Measurements from ENCODE around the gene PTGFRN.
A peak's percentile ranks its signal among the peaks of the same experiment; 100 is the strongest.

PTGFRN gene

DNA sequence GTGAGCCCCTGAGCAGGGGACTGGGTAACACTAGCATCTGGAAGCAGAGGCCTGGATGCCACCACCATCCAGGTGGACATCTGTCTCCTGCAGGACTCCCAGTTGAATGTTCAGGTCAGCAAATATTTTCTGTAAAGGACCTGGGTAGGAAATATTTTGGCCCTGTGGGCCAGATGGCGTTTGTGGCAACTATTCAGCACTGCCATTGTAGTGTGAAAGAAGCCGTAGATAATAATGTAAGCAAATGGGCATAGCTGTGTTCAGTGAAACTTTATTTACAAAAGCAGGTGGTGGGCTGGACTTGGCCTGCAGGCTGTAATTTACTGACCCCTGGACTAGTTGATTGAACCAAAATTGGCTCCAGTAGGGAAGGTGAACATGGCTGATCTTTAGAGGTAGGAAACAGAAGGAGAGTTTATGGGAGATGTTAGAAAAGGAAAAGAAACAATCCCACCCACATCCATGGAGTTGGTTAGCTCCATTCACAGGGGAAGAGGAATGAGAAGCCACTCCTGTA is 71.9 kb downstream of the PTGFRN start:
- DNase-seq, result no peak

DNA sequence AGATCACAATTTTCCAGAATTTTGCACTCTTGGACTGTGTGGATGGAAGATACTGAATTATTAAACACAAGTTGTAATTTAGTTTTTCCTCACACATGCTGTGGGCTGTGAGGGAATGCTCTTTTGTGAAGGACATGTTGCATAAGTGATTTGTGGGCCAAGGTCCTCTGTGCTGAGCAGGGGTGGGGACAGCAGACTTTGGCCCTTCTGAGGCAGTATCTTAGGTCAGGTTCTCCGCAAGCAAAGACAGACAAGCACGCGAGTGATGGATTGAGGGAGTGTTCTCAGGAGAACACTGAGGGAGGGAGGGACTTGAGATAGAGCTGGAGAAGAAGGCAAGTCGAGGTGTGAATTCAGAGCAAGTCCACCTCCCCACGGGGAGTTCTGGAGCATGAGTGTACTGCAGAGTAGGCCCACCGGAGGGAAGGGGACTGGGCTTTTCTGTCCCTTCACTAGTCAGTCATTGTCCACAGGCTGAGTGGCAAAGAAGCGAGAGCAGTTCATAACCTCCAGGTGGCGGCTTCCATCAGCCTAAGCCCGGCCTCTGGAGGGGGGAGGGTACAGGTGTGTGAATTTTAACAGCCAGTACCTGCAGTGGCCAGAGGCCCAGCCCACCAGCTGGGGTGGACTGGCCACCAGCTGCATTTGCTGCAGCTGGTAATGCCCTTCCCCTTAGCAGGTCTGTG is 72.7 kb downstream of the PTGFRN start:
- no peak for DNase-seq

DNA sequence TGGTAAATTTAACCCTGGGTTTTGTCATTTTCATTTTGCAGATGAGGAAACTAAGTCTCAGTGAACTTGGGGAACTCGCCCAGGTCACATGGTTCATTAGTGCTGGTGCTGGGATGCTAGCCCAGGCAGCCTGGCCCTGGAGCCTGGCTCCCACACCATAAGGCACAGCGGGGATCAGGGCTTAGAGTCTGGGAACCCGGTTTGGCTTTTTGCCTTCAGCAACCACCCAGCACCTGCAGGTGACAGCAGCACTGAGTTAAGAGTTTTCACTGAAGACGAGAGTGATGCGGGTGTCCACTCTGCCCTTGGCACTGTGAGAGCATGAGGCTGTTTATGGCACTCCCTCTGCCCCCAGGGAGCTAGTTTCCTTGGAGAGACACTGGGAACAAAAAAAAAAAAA is 73.4 kb downstream of the PTGFRN start:
- no peak for DNase-seq

DNA sequence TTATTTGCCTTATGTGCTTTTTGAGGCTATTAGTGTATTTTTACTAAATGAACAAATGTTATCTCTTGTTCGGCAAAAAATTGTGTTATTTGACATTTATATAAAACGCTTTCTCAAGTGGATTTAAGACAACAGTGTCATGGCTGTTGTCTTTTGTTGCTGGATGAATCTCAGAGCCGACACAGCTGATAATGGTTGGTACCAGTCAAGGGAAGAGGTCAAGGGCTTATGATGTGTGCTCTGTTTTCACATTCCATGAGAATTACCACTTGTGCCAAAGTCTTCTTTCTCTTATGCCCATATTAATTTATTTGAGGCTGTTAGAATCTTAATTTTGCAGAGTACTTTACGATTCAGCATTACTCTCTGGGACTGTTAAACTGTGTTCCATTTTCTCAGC is 74.0 kb downstream of the PTGFRN start:
- DNase-seq, result no peak

DNA sequence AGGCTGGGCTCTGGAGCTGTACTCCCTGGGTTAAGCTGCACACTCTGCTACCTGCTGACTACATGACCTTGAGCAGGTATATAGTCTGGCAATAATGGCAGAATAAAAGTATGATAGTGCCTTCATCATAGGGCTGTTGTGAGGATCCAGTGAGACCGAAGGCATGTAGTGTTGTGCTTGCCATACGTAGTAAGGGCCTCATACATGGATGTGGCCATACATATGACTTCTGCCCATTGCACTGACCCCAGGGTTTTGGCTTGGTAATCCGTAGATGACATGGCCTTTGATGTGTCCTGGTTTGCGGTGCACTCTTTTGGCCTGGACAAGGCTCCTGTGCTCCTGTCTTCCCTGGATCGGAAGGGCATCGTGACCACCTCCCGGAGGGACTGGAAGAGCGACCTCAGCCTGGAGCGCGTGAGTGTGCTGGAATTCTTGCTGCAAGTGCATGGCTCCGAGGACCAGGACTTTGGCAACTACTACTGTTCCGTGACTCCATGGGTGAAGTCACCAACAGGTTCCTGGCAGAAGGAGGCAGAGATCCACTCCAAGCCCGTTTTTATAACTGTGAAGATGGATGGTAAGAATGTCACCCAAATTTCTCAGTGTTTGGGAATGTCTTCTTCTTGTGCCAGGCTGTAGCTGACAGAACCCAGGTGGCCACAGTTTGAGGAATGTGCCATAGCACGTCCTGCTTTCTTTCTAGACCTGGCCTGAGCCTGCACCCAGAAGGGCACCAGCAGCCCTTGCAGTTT is 74.9 kb downstream of the PTGFRN start:
- no peak for DNase-seq

- DNase-seq, result no peak
These were observed 76.9 kb downstream of the PTGFRN start for GRCh38 chr1:116986421-116987255.

- no peak for DNase-seq
These were observed 77.5 kb downstream of the PTGFRN start for GRCh38 chr1:116987256-116987555.

DNA sequence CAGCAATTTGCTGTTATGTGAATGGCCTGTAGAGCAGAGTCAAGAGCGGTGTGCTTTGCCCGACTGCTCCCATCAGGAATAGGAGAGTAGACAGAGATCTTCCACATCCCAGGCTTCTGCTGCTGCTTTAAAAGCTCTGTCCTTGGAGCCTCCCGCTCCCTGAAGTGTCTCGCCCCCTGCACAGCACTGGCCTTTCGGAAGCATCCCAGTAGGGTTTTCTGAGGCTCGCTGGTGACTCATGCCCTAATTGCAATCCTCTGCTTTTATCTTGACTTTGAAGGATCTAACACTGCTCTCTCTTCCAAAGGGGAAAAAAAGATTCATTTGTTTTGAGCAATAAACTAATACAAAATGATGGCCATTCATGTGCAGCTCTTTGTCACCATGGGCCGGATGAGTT is 78.5 kb downstream of the PTGFRN start:
- DNase-seq, result no peak

GRCh38 chr1:116988908-116989307 is 79.2 kb downstream of the PTGFRN start:
- DNase-seq, result no peak

DNA sequence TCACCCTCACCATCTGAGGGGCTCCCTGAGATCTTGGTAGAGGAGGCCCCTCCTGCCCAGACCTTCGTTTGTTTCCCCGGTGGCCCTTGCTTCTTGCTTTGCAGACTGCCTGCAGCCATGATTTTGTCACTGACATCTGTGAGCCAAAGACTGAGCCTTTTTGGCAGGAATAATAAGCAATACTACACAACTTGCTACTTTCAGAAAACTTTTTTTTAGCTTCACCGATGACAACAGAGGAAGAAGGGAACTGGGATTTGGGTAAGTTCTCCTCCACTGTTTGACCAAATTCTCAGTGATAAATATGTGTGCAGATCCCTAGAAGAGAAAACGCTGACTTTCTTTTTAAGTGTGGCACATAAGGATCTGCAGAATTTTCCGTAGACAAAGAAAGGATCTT is 80.1 kb downstream of the PTGFRN start:
- DNase-seq, result no peak

DNA sequence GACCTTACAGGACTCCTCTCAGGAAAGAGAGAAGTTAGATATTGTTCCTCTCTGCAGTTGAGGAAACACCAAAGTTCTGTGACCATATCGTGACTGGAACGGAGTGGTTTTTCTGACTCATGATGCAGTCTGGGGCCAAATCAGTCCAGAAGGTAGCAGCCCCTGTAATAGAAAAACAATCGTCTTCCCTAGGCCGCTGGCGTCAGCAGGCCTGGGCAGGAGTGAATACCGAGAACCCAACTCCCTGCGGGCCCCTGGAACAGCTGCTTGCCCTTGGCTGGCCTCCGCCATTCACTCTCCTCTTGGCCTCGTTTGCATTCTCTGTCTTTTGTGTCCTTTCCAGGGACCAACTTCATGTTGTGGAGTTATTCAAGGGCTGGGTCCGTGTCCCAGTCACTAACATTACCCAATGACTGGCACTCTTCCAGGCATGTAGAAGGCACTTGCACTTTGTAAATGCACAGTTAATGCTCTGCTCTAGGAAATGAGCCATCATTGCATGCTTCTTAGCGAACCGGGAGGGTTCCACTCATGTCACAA is 81.0 kb downstream of the PTGFRN start:
- DNase-seq, result peak; percentile 83 to 92

- DNase-seq, result peak in 1 of 2 donors; percentile 46
These were observed 81.6 kb downstream of the PTGFRN start for GRCh38 chr1:116991171-116991845.

- DNase-seq, result no peak
These were observed 82.2 kb downstream of the PTGFRN start for GRCh38 chr1:116991918-116992317.

DNA sequence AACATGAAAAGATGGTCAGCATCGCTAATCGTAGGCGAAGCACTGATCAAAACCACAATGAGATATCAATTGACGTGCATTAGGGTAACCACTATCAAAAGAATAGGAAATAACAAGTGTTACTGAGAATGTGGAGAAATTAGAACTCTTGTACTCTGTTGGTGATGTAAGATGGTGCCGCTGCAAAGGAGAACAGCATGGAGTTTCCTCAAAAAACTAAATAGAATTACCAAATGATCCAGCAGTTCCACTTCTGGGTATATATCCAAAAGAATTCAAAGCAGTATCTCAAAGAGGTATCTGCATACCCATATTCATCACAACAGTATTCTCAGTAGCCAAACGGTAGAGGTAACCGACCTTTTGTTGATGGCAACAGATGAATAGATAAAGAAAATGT is 83.6 kb downstream of the PTGFRN start:
- peak; percentile 59 to 66 for DNase-seq

DNA sequence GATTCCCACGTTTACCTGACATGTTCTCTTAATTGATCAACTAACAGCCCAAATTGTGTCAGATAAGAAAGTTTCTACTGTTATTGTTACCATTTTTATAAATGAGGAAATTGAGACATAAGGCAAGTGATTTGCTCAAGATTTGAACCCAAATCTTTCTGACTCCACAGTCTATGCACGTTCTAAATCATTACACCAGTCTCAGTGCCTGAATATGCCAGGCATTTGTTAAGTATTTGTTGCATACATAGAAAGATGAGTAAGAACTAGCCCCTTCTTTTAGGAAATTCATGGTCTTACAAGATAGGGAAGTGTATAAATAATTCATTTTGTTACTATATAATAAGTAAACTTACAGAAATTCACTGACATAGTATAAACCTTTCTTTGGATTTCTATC is 84.7 kb downstream of the PTGFRN start:
- DNase-seq, result peak; percentile 47 to 52

- no peak for DNase-seq
These were observed 87.3 kb downstream of the PTGFRN start for GRCh38 chr1:116997066-116997465.

DNA sequence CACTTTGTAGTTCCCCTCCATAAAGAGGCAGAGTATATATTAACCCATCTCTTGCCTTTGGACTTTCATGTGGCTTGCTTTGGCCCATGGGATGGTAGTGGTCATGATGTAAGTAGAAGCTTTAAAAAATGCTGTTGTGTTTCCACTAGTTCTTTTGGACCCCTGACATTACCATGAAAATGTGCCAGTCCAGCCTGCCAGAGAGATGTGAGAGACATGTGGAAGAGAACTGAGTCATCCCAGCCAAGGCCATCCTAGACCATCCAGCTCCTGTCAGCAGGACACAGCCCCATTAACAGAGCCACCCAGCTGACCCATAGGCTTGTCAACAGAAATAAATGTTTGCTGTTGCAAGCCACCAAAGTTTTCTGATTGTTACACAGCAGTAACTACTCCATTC is 87.9 kb downstream of the PTGFRN start:
- DNase-seq, result no peak

- DNase-seq, result no peak
These were observed 89.9 kb downstream of the PTGFRN start for GRCh38 chr1:116999596-116999995.

DNA sequence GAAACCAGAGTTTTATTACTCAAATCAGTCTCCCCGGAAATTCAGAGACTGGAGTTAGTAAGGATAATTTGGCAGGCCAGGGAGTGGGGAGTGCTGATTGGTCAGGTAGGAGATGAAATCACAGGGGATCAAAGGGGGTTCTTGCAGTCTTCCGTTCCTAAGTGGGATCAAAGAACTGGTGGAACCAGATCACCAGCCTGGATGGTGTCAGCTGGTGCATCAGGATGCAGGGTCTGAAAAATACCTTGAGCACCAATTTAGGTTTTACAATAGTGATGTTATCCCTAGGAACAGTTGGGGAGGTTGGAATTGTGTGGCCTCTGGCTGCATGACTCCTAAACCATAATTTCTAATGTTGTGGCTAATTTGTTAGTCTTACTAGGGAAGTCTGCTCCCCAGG is 90.4 kb downstream of the PTGFRN start:
- DNase-seq, result no peak

- DNase-seq, result peak; percentile 77 to 81
These were observed 91.7 kb downstream of the PTGFRN start, which contains the start of gene CD101 for GRCh38 chr1:117001254-117001927. CD101 (plus strand) TSS chr1:117001760; CDS start chr1:117001818, 58 bp downstream.

- DNase-seq, result peak; percentile 93 to 94
These were observed 93.6 kb downstream of the PTGFRN start for GRCh38 chr1:117003223-117003875.

DNA sequence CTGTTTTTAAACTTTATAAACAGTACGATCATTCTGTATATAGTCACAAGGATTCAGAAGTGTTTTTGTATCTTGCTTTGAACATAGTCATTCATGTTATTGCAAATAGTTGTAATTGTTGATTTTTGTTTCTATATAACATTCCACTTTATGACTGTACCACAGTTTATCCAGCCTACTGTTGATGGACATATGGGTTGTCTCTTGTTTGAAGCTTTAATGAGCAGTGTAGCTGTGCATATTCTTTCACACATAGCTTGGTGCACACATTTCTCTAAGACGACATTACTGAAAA is 98.0 kb downstream of the PTGFRN start:
- no peak for DNase-seq
